Transverse colon (tissue), 4 donors: Measurements from ENCODE around the gene ZBTB20. TPM values are rescaled to one million over a fixed set of nuclear protein-coding genes. Genes with fewer than 3 reads are reported as not detected.

Source experiments
- DNase-seq: peaks from one replicate; pipeline ENCODE4 v3.0.0-alpha.2; 2019
- H3K27ac ChIP-seq, 4 donors: fragments of 200-600 bp; sonication (generic); 2 replicates each; pipeline ENCODE4 v1.5.1; 2016 to 2018; ENCODE audit warnings: inconsistent platforms in 4 of 4
- H3K27me3 ChIP-seq: fragments of 200-600 bp; sonication (generic); 2 replicates; pipeline ENCODE4 v1.5.1; 2017; ENCODE audit warnings: inconsistent platforms
- H3K36me3 ChIP-seq, 4 donors: fragments of 200-600 bp; sonication (generic); 2 replicates each; pipeline ENCODE4 v1.5.1; 2017 to 2019; ENCODE audit warnings: inconsistent platforms in 4 of 4
- H3K4me1 ChIP-seq, 4 donors: fragments of 200-600 bp; sonication (generic); 2 replicates each; pipeline ENCODE4 v1.5.1; 2017 to 2020; ENCODE audit warnings: inconsistent platforms in 4 of 4
- H3K4me3 ChIP-seq, 4 donors: fragments of 200-600 bp; sonication (generic); 1 replicate in 1 of 4; 2 replicates in 3 of 4; pipeline versions ENCODE4 v1.5.1 to v1.6.1; 2017 to 2019; ENCODE audit warnings: inconsistent platforms in 4 of 4
- H3K9me3 ChIP-seq, 2 donors: fragments of 200-600 bp; sonication (generic); 2 replicates each; pipeline ENCODE4 v1.5.1; 2017 to 2019; ENCODE audit warnings: inconsistent platforms in 2 of 2
- CTCF ChIP-seq, 5 experiments: fragments of 200-600 bp in 3 of 5; fragments of 450-650 bp in 2 of 5; sonication (generic) in 3 of 5; IDR thresholded peaks; 1 replicate in 2 of 5; 2 replicates in 3 of 5; pipeline ENCODE4 v1.5.1; 2016 to 2017; ENCODE audit warnings: antibody characterized with exemption in 5 of 5, inconsistent platforms in 3 of 5, mild to moderate bottlenecking in 2 of 5, moderate library complexity in 1 of 5
- EP300 ChIP-seq: sonication (generic); formaldehyde crosslinking; IDR thresholded peaks from one replicate; pipeline ENCODE4 v1.6.1; 2017; ENCODE audit warnings: antibody characterized with exemption, low read depth
- POLR2A ChIP-seq: fragments of 450-650 bp; IDR thresholded peaks from one replicate; pipeline ENCODE4 v1.6.1; 2016; ENCODE audit warnings: antibody characterized with exemption, mild to moderate bottlenecking, moderate library complexity
- POLR2AphosphoS5 ChIP-seq, 3 donors: sonication (generic); formaldehyde crosslinking; IDR thresholded peaks; one replicate each; pipeline ENCODE4 v1.6.1; 2016; ENCODE audit warnings: antibody characterized with exemption in 3 of 3
- WGBS, 2 donors: methylation state at CpG; one replicate each; pipeline ENCODE4 v1.1.5; 2018; ENCODE audit warnings: low coverage in 1 of 2; 5-methylcytosine and 5-hydroxymethylcytosine counted together
- in situ Hi-C, 4 donors: fragments of 200-750 bp; cut with MboI; loops; one replicate each; pipeline versions ENCODE4 v1.15.0 to v1.15.1; 2017; ENCODE audit warnings: low sequenced_read_pairs in 3 of 4, low pct_ligation_motif_present in 1 of 4, low pct_unique_long_range_greater_than_20kb in 1 of 4
- intact Hi-C: fragments of 100-400 bp; cut with DNase I; formaldehyde crosslinking; loops from one replicate; pipeline ENCODE4 v1.15.1; 2023; ENCODE audit warnings: low total_unique reads
- total RNA-seq, 4 donors: library from RNA; depleted of rRNA; stranded (reverse); fragments of >200 nt; gene quantifications; one replicate each; pipeline ENCODE4 v1.1.0, GENCODE V29; 2016

The ZBTB20 gene
- total RNA-seq, 4 donors from 2014 or later = 44.6 to 50.5 (median 46.4) TPM

DNA sequence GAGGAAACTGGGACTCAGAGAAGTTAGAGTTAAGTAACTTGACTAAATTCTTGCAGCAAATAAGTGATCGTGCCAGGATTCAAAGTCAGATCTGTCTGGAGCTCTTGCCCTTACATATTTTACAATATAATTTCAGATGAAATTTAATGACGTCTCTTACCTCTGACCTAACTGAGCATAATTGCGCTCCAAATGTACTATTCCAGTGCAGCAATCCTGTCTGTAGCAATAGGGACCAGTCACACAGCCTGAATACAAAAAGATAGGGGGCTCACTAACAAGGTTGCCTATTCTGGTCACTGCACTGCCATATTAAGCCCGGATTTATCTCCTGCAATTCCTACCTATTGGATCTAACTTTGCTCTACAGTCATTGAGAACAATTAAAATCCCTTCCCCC, 316.4 kb downstream of the ZBTB20 start:
- in situ Hi-C loops (loop anchor here in 3 of 4 donors (25.0 kb wide), 2 partner anchors 257 to 857 kb away; no protein-coding TSS in a partner anchor), intact Hi-C loops (no loop called here)
- Histone ChIP-seq H3K27me3 (no peaks in the 10 kb centered on the region), H3K36me3 (no peaks in the 10 kb centered on the region), H3K4me1 (peaks cover 0 to 8% (median 0%) of the 10 kb centered on the region in 4 donors), H3K27ac (no peak overlapping the region), H3K9me3 (no peaks in the 10 kb centered on the region), H3K4me3 (no peak overlapping the region)
- TF ChIP-seq CTCF (IDR thresholded peaks at IDR 0.05) = no peak
- TF ChIP-seq POLR2AphosphoS5 (IDR thresholded peaks at IDR 0.05) = no peak
- TF ChIP-seq EP300 = no peak
- no peak for TF ChIP-seq POLR2A
- DNase-seq = no peak
- WGBS, 2 donors = 89 to 95% methylated on average over 4 of the region's 4 CpGs

GRCh38 chr3:114829783-114830182, 317.3 kb downstream of the ZBTB20 start:
- in situ Hi-C loops = loop anchor here in 3 of 4 donors (25.0 kb wide), 2 partner anchors 258 to 858 kb away; no protein-coding TSS in a partner anchor

GRCh38 chr3:114827495-114827894, 319.6 kb downstream of the ZBTB20 start:
- in situ Hi-C loops (loop anchor here in 3 of 4 donors (25.0 kb wide), 2 partner anchors 260 to 860 kb away; no protein-coding TSS in a partner anchor), intact Hi-C loops (no loop called here)
- Histone ChIP-seq H3K27me3 (no peaks in the 10 kb centered on the region), H3K4me1 (no peaks in the 10 kb centered on the region), H3K27ac (no peak overlapping the region), H3K4me3 (no peak overlapping the region), H3K9me3 (no peaks in the 10 kb centered on the region), H3K36me3 (no peaks in the 10 kb centered on the region)
- no peak for DNase-seq
- 97 to 100% methylated on average over 1 of the region's 1 CpG for WGBS, 2 donors
- TF ChIP-seq POLR2AphosphoS5 (IDR thresholded peaks at IDR 0.05) (no peak), POLR2A (no peak), EP300 (no peak), CTCF (IDR thresholded peaks at IDR 0.05) (peak; percentile 37 to 54 (median 47))

More at GRCh38 chr3:114829783-114830182, 317.3 kb downstream of the ZBTB20 start:
- intact Hi-C loops = no loop called here
- WGBS, 2 donors = 84 to 92% methylated on average over 2 of the region's 2 CpGs
- H3K36me3 ChIP-seq = no peaks in the 10 kb centered on the region
- no peaks in the 10 kb centered on the region for H3K27me3 ChIP-seq
- no peaks in the 10 kb centered on the region for H3K9me3 ChIP-seq
- H3K4me1 ChIP-seq = peaks cover 0 to 5% (median 0%) of the 10 kb centered on the region in 4 donors
- TF ChIP-seq POLR2AphosphoS5 (IDR thresholded peaks at IDR 0.05) (no peak), POLR2A (no peak), CTCF (IDR thresholded peaks at IDR 0.05) (no peak), EP300 (no peak)
- no peak for DNase-seq
- no peak overlapping the region for H3K4me3 ChIP-seq
- H3K27ac ChIP-seq = no peak overlapping the region

DNA sequence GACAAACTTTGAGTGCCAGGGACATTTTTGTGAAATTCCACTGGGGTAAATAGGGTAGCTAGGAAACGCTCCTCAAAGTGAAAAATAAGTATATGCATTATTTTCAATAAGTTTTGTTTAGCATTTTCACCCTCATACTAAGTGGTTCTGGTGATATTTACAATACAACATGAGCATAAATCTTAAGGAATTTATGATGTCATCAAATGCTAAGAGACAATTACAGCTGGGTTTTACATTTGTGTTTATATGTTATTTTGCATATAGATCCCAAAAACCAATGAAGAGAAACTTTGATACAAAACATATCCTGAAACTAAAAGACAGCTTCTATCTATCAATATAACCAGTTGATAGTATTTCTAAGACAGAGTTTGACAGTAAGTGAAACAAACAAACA, 323.1 kb downstream of the ZBTB20 start:
- Histone ChIP-seq H3K27ac (no peak overlapping the region), H3K36me3 (no peaks in the 10 kb centered on the region), H3K9me3 (no peaks in the 10 kb centered on the region), H3K4me1 (no peaks in the 10 kb centered on the region), H3K27me3 (no peaks in the 10 kb centered on the region), H3K4me3 (no peak overlapping the region)
- intact Hi-C loops (no loop called here), in situ Hi-C loops (no loop called here)
- TF ChIP-seq EP300 (no peak), CTCF (IDR thresholded peaks at IDR 0.05) (no peak), POLR2AphosphoS5 (IDR thresholded peaks at IDR 0.05) (no peak), POLR2A (no peak)
- DNase-seq = no peak
- 80 to 95% methylated on average over 1 of the region's 1 CpG for WGBS, 2 donors
